ENCODE results near the gene SH2D1B.

DNA sequence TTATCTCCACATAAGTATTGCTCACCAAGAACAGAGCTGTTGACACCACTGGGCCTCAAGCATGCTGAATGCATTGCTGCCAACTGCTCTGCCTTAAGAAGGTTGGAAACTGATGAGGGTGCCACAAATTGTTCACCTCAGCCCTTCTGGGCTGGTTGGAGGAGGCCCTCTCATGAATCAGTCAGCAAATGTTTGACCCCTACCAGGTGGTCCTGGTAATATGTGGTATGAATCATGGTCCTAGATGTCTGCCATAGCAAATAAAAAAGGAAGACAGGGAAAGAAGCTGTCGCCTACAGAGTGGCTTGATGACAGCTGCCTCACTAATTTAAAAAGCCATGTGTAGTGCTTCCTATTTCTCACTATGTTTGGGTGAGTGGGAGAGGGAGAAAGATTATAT, 47.4 kb downstream of the SH2D1B start:
- TF ChIP-seq, protein P1, sequence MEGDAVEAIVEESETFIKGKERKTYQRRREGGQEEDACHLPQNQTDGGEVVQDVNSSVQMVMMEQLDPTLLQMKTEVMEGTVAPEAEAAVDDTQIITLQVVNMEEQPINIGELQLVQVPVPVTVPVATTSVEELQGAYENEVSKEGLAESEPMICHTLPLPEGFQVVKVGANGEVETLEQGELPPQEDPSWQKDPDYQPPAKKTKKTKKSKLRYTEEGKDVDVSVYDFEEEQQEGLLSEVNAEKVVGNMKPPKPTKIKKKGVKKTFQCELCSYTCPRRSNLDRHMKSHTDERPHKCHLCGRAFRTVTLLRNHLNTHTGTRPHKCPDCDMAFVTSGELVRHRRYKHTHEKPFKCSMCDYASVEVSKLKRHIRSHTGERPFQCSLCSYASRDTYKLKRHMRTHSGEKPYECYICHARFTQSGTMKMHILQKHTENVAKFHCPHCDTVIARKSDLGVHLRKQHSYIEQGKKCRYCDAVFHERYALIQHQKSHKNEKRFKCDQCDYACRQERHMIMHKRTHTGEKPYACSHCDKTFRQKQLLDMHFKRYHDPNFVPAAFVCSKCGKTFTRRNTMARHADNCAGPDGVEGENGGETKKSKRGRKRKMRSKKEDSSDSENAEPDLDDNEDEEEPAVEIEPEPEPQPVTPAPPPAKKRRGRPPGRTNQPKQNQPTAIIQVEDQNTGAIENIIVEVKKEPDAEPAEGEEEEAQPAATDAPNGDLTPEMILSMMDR (IDR thresholded peaks at IDR 0.05) = no peak
- no peak for TF ChIP-seq POLR2A (IDR thresholded peaks at IDR 0.05)
- no peak for TF ChIP-seq POLR2AphosphoS5 (IDR thresholded peaks at IDR 0.05)

Data from breast epithelium (tissue), 3 donors.